Activated CD4-positive, alpha-beta T cell treated with anti-CD3 and anti-CD28 coated beads, Interleukin-2, amount 10 ng/mL, durations not matched to agents 24 days and 14 days (primary cell): Measurements from ENCODE around the gene LIX1. TPM values are rescaled to one million over a fixed set of nuclear protein-coding genes. Genes with fewer than 3 reads are reported as not detected.
"Not testable (repeated sequence)": the region's sequence is repeated elsewhere in the genome, so short reads cannot be mapped to it uniquely, and the experiment has no call there.

Experiments used
- DNase-seq: peaks from one replicate; pipeline ENCODE4 v3.0.0; 2022
- H3K27ac Mint-ChIP-seq: one replicate; pipeline ENCODE4 v1.8.0; 2022; ENCODE audit warnings: mild to moderate bottlenecking, mixed read lengths
- H3K27me3 Mint-ChIP-seq: one replicate; pipeline ENCODE4 v1.8.0; 2022; ENCODE audit warnings: mixed read lengths
- H3K36me3 Mint-ChIP-seq: one replicate; pipeline ENCODE4 v1.8.0; 2022; ENCODE audit warnings: low read depth, mild to moderate bottlenecking, mixed read lengths
- H3K4me1 Mint-ChIP-seq: one replicate; pipeline ENCODE4 v1.8.0; 2021; ENCODE audit warnings: mixed read lengths
- H3K4me3 Mint-ChIP-seq: one replicate; pipeline ENCODE4 v1.8.0; 2022; ENCODE audit warnings: mild to moderate bottlenecking, moderate library complexity, mixed read lengths
- H3K9me3 Mint-ChIP-seq: one replicate; pipeline ENCODE4 v1.8.0; 2021; ENCODE audit warnings: mixed read lengths
- intact Hi-C: fragments of 100-400 bp; cut with micrococcal nuclease; formaldehyde crosslinking; loops from one replicate; pipeline ENCODE4 v1.15.1; 2023
- total RNA-seq: library from RNA; stranded (reverse); gene quantifications from 2 replicates; pipeline ENCODE4 v1.2.3, GENCODE V29; 2022

The LIX1 gene
- total RNA-seq, 1 donor from 2014 or later: not detected

- intact Hi-C loops: loop anchor here (1.0 to 10.0 kb wide), 6 partner anchors 229 to 819 kb away; partner anchors contain the start of gene ERAP1
- DNase-seq: no peak
- H3K9me3 Mint-ChIP-seq: peaks cover under 1% of the 10 kb centered on the region
- peaks cover 10% of the 10 kb centered on the region for H3K4me1 Mint-ChIP-seq
- peaks cover 46% of the 10 kb centered on the region for H3K36me3 Mint-ChIP-seq
- H3K27ac Mint-ChIP-seq: no peak overlapping the region
- H3K27me3 Mint-ChIP-seq: no peaks in the 10 kb centered on the region
- no peak overlapping the region for H3K4me3 Mint-ChIP-seq
These were observed 21.4 kb upstream of the LIX1 start for GRCh38 chr5:97163790-97164285.

DNA sequence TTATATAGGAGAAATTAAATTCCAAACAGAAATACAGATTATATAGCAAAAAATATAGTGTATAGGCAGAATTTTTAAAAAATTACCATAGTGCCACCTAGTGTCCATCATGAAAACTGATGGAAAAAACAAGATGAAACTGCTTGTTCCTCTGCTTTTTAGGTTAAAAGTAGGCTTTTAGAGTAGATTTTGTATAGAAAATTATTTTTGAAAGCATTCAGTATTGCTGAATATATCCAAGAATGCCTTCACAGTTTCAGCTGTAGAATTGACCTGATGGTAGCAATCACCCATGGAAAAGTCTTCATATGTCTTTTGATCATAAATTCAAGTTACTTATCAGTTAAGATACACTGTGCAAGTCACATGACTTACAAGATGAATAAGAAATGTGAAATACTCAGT is 21.0 kb upstream of the LIX1 start:
- Mint-ChIP-seq H3K4me1 (peaks cover 10% of the 10 kb centered on the region), H3K4me3 (no peak overlapping the region), H3K36me3 (peaks cover 50% of the 10 kb centered on the region)

GRCh38 chr5:97162045-97162444 is 19.6 kb upstream of the LIX1 start:
- no peaks in the 10 kb centered on the region for H3K27me3 Mint-ChIP-seq
- peaks cover 54% of the 10 kb centered on the region for H3K36me3 Mint-ChIP-seq
- peak; percentile 87 for DNase-seq
- intact Hi-C loops: loop anchor here (1.0 to 10.0 kb wide), 5 partner anchors 165 to 817 kb away; partner anchors contain the start of gene ERAP1
- no peak overlapping the region for H3K4me3 Mint-ChIP-seq
- peaks cover 5% of the 10 kb centered on the region for H3K4me1 Mint-ChIP-seq
- H3K27ac Mint-ChIP-seq: no peak overlapping the region
- peaks cover 16% of the 10 kb centered on the region for H3K9me3 Mint-ChIP-seq

More for the DNA sequence above, 21.0 kb upstream of the LIX1 start:
- Mint-ChIP-seq H3K9me3 (peaks cover 5% of the 10 kb centered on the region), H3K27me3 (no peaks in the 10 kb centered on the region), H3K27ac (no peak overlapping the region)
- no peak for DNase-seq
- intact Hi-C loops: loop anchor here (1.0 to 10.0 kb wide), 6 partner anchors 229 to 819 kb away; partner anchors contain the start of gene ERAP1

- peaks cover 36% of the 10 kb centered on the region for H3K36me3 Mint-ChIP-seq
- H3K4me1 Mint-ChIP-seq: no peaks in the 10 kb centered on the region
- no peak for DNase-seq
- H3K9me3 Mint-ChIP-seq: peaks cover 35% of the 10 kb centered on the region
- no peak overlapping the region for H3K27ac Mint-ChIP-seq
- H3K4me3 Mint-ChIP-seq: no peak overlapping the region
- intact Hi-C loops: no loop called here
- peaks cover 15% of the 10 kb centered on the region for H3K27me3 Mint-ChIP-seq
These were observed 15.3 kb upstream of the LIX1 start for GRCh38 chr5:97157689-97158088.

- no peak overlapping the region for H3K27ac Mint-ChIP-seq
- H3K9me3 Mint-ChIP-seq: peaks cover 12% of the 10 kb centered on the region
- H3K4me1 Mint-ChIP-seq: no peaks in the 10 kb centered on the region
- DNase-seq: no peak
- H3K27me3 Mint-ChIP-seq: peaks cover 18% of the 10 kb centered on the region
- no peak overlapping the region for H3K4me3 Mint-ChIP-seq
- H3K36me3 Mint-ChIP-seq: no peaks in the 10 kb centered on the region
- intact Hi-C loops: no loop called here
These were observed 9.0 kb upstream of the LIX1 start for GRCh38 chr5:97151370-97151769.

GRCh38 chr5:97150401-97150800 is 8.0 kb upstream of the LIX1 start:
- intact Hi-C loops: no loop called here

GRCh38 chr5:97149709-97150108 is 7.3 kb upstream of the LIX1 start:
- DNase-seq: no peak
- Mint-ChIP-seq H3K9me3 (peaks cover 4% of the 10 kb centered on the region), H3K36me3 (no peaks in the 10 kb centered on the region), H3K4me3 (no peak overlapping the region), H3K27me3 (peaks cover 12% of the 10 kb centered on the region), H3K4me1 (no peaks in the 10 kb centered on the region), H3K27ac (no peak overlapping the region)
- intact Hi-C loops: no loop called here

More at GRCh38 chr5:97150401-97150800, 8.0 kb upstream of the LIX1 start:
- no peak overlapping the region for H3K27ac Mint-ChIP-seq
- H3K4me3 Mint-ChIP-seq: no peak overlapping the region
- no peaks in the 10 kb centered on the region for H3K36me3 Mint-ChIP-seq
- H3K4me1 Mint-ChIP-seq: no peaks in the 10 kb centered on the region
- no peak for DNase-seq
- H3K27me3 Mint-ChIP-seq: peaks cover 13% of the 10 kb centered on the region
- H3K9me3 Mint-ChIP-seq: peaks cover 5% of the 10 kb centered on the region

DNA sequence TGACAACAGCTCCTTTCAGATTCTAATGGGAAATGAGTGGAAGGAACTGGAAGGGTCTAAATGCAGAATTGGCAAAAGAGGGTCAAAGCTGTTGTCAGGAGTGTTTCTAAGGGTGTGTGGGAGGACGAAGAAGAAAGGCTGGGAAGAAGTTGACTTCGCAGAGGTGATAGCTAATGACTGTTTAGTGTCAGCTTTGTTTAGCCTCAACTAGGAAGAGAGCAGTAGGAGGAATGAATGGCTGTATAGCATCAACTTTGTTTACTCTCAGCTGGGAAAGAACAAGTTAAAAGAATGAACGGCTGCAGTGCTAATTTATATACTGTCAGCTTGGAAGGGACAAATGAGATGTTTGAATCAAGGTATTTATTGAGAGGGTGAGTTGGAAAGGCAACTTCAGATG is 5.9 kb upstream of the LIX1 start:
- peaks cover 4% of the 10 kb centered on the region for H3K27me3 Mint-ChIP-seq
- H3K4me3 Mint-ChIP-seq: no peak overlapping the region
- H3K9me3 Mint-ChIP-seq: no peaks in the 10 kb centered on the region
- H3K4me1 Mint-ChIP-seq: no peaks in the 10 kb centered on the region
- H3K36me3 Mint-ChIP-seq: no peaks in the 10 kb centered on the region
- intact Hi-C loops: no loop called here
- no peak for DNase-seq
- H3K27ac Mint-ChIP-seq: no peak overlapping the region

DNA sequence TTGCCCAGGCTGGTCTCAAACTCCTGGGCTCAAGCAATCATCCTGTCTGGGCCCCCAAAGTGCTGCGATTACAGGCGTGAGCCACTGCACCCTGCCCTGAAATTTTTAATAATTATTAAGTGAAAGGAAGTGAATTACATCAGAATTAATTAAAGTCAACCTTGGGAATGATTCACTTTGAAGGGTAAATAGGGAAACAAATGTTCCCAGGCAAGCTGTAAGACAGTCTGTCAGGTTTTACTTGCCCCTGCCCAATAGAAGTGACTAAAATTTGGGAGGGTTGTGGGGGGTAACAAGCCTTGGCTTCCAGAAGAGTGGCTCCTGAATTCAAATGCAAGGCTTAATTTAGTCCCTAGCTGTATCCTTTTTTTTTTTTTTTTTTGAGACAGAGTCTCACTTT is 1.3 kb upstream of the LIX1 start:
- no peak for DNase-seq
- Mint-ChIP-seq H3K4me1 (no peaks in the 10 kb centered on the region), H3K36me3 (no peaks in the 10 kb centered on the region), H3K4me3 (no peak overlapping the region), H3K27ac (no peak overlapping the region), H3K9me3 (no peaks in the 10 kb centered on the region), H3K27me3 (peaks cover 25% of the 10 kb centered on the region)
- intact Hi-C loops: loop anchor here (2.0 to 5.0 kb wide), 3 partner anchors 15 to 276 kb away; no protein-coding TSS in a partner anchor

DNA sequence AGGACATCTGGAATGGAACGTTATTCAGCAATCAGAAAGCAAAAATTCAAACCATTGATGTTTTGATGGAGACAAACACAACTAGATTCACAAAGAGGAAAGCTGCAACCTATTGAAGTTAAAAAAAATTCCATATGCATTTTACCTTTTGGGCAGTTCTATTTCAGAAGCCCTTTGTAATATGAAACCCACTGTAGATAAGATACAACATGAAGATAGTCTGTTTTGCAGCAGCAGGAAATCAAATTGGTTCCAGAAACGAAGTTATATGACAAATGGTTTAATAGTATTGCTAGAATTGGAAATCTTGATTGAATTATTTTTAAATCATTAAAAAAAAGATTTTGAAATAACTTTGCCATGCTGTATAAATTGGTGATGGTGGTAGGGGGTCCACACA is 872 bp downstream of the LIX1 start:
- peaks cover 33% of the 10 kb centered on the region for H3K27me3 Mint-ChIP-seq
- intact Hi-C loops: loop anchor here (5.0 kb wide), 2 partner anchors 144 to 274 kb away; no protein-coding TSS in a partner anchor
- H3K9me3 Mint-ChIP-seq: no peaks in the 10 kb centered on the region
- no peak for DNase-seq
- no peak overlapping the region for H3K27ac Mint-ChIP-seq
- no peaks in the 10 kb centered on the region for H3K36me3 Mint-ChIP-seq
- no peaks in the 10 kb centered on the region for H3K4me1 Mint-ChIP-seq
- H3K4me3 Mint-ChIP-seq: no peak overlapping the region

DNA sequence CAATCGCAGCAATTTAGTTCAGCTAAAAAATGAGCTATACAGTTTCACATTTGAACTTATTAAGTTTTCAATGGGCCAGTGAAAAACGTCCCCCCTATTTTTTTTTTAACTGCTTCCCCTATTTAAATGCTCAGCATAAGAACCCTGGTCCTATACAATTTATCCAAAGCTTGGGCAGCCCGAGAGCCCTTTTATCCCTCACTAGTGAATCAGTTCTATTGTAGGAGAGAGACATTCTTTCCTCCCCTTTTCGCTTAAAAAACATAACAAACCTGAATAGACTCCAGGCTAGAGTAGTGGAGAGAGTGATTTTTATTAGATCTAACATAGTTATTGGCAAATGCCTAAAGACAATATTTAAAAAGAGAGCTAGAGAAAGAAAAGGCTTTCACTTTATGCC is 1.4 kb downstream of the LIX1 start:
- no peaks in the 10 kb centered on the region for H3K36me3 Mint-ChIP-seq
- peaks cover 33% of the 10 kb centered on the region for H3K27me3 Mint-ChIP-seq
- intact Hi-C loops: loop anchor here (5.0 kb wide), 2 partner anchors 144 to 274 kb away; no protein-coding TSS in a partner anchor
- H3K4me1 Mint-ChIP-seq: peaks cover 2% of the 10 kb centered on the region
- no peaks in the 10 kb centered on the region for H3K9me3 Mint-ChIP-seq
- no peak overlapping the region for H3K27ac Mint-ChIP-seq
- H3K4me3 Mint-ChIP-seq: no peak overlapping the region
- no peak for DNase-seq

DNA sequence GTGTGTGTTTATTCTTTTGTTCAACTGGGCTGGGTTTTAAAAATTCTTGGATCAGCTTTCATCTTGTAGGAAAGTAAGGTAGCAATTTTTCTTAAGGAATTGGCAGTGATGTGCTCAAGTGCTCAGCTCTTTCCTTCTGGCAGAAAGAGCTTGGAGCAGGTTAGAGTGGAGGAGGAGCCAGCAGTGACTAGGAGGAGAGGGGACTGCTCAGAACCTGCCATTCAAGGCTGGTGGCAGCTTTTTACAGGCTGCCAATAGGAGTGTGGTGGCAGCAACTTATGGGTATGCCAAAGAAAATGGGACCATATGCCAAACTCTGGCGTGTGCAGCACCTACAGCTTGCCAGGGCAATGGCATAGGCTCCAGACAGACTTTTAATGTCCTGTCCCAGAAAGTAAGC is 2.2 kb downstream of the LIX1 start:
- DNase-seq, H3K4me1 Mint-ChIP-seq, H3K4me3 Mint-ChIP-seq, H3K9me3 Mint-ChIP-seq, H3K36me3 Mint-ChIP-seq, H3K27ac Mint-ChIP-seq: not testable (repeated sequence)
- H3K27me3 Mint-ChIP-seq: peaks cover 33% of the 10 kb centered on the region
- intact Hi-C loops: loop anchor here (5.0 kb wide), 2 partner anchors 143 to 273 kb away; no protein-coding TSS in a partner anchor

DNA sequence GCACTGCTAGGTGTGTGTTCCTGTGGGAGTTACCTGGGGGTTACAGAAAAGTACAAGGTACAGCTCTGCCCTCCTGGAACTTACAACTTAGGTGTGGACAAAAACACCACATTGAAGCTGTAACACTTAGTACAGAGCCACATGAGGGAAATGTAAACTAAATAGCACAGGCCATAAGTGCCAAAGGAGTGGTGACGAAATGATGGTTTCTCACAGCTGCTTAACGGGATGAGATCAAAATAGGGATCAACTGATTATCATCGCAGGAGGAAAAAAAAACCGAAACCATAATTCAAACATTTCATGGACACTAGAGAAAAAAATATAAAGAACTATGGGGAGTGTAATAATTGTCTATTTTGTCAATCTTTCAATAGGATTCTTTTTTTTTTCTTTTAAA is 5.9 kb downstream of the LIX1 start:
- Mint-ChIP-seq H3K27ac (no peak overlapping the region), H3K9me3 (no peaks in the 10 kb centered on the region), H3K36me3 (no peaks in the 10 kb centered on the region), H3K4me3 (no peak overlapping the region), H3K4me1 (peaks cover 10% of the 10 kb centered on the region), H3K27me3 (peaks cover 28% of the 10 kb centered on the region)
- intact Hi-C loops: no loop called here
- DNase-seq: no peak

- Mint-ChIP-seq H3K4me3 (no peak overlapping the region), H3K27me3 (peaks cover 24% of the 10 kb centered on the region), H3K9me3 (no peaks in the 10 kb centered on the region), H3K4me1 (peaks cover 10% of the 10 kb centered on the region), H3K36me3 (no peaks in the 10 kb centered on the region), H3K27ac (no peak overlapping the region)
- peak; percentile 62 for DNase-seq
- intact Hi-C loops: no loop called here
These were observed 6.5 kb downstream of the LIX1 start for GRCh38 chr5:97135868-97136267.

GRCh38 chr5:97134634-97135033 is 7.8 kb downstream of the LIX1 start:
- intact Hi-C loops: loop anchor here (5.0 kb wide), 1 partner anchor 37 kb away; no protein-coding TSS in a partner anchor
- Mint-ChIP-seq H3K27me3 (peaks cover 18% of the 10 kb centered on the region), H3K4me3 (no peak overlapping the region), H3K27ac (no peak overlapping the region), H3K36me3 (no peaks in the 10 kb centered on the region), H3K4me1 (peaks cover 10% of the 10 kb centered on the region), H3K9me3 (no peaks in the 10 kb centered on the region)
- DNase-seq: no peak
